Cortex of kidney (tissue), 1 donor: ENCODE results near the gene EPHX1.
"Not testable (repeated sequence)": the region's sequence is repeated elsewhere in the genome, so short reads cannot be mapped to it uniquely, and the experiment has no call there.

ENCODE experiments used
- DNase-seq: peaks from one replicate; lab custom pipeline; 2025; lab: John Stamatoyannopoulos, UW

The EPHX1 gene

GRCh38 chr1:225881081-225881958 is 71.4 kb downstream of the EPHX1 start:
- DNase-seq, result no peak

DNA sequence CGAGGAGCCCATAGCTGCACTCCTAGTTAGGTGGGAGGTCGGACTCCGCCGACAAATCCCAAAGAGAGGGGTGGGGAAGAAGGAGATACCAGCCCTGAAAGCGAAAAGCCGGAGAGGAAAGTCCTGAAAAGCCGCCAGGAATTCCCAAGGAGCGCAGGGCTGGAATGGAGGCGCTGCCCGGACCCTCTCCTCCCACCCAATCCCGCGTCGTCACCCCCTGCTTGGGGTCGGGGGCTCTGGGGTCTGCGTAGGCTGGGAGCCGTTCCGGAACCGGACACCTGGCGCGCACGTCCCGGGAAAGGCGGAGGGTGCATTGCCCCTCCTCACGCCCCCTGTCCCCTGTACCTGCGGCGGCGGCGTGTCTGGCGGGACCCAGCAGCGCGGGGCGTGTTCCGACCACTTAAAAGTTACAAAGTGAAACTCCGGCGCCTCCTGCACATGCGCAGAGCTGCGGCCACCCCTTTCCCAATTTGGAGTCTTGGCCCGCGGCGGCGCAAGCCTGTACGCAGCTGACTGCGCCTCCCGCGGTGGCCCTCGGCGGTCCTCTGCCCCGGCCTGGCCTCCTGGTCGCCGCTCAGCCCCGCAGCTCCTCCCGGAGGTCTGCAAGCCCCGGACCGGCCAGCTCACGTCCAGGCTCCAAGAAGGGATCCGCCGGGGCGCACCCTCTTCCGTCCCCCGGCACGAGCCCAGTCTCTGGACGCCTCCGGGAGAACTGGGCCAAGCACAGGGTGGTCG is 72.2 kb downstream of the EPHX1 start, which contains the start of gene TMEM63A:
Gene TMEM63A (minus strand): TSS at position 422 of the 735 bp plus-strand sequence. CDS start 4,800 bp downstream, outside the sequence.
- no peak for DNase-seq

DNA sequence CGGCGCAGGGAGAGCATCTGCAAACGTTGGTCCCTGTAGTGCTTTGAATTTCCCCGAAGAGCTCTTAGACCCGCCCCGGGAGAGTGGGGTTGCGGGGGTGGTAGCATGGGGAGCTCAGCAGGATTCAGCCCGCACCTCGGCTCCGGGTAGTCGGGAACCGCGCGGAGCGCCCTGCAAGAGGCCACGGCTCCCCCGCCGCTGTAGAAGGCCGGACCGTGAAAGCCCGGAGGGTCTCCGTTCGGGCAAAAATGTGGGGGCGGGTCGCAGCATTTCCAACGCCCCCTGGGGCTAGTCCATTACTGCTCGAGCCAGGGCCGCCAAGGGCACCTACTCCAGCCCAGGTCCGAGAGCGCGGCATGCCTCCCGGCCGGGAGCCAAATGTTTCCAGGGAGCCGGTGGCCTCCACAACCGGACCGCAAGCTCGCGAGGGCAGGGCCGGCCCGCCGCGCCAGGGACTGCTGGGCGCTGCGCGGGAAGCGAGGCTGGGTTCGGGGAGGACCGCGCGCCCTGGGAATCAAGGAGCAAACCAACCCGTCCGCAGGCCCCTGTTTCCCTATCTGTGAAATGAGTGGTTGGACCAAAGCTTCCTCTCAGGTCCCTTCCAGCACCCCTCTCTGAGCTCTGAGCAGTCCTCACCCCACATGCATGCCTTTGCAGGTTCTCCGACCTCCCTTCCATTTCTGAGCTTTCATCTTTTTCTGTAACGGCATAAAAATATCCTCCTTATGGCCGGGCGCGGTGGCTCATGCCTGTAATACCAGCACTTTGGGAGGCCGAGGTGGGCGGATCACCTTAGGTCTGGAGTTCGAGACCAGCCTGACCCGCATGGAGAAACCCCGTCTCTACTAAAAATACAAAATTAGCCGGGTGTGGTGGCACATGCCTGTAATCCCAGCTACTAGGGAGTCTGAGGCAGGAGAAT is 73.0 kb downstream of the EPHX1 start:
- no peak for DNase-seq

GRCh38 chr1:225883616-225884265 is 73.8 kb downstream of the EPHX1 start:
- DNase-seq, result no peak

GRCh38 chr1:225885336-225885735 is 75.4 kb downstream of the EPHX1 start:
- no peak for DNase-seq

DNA sequence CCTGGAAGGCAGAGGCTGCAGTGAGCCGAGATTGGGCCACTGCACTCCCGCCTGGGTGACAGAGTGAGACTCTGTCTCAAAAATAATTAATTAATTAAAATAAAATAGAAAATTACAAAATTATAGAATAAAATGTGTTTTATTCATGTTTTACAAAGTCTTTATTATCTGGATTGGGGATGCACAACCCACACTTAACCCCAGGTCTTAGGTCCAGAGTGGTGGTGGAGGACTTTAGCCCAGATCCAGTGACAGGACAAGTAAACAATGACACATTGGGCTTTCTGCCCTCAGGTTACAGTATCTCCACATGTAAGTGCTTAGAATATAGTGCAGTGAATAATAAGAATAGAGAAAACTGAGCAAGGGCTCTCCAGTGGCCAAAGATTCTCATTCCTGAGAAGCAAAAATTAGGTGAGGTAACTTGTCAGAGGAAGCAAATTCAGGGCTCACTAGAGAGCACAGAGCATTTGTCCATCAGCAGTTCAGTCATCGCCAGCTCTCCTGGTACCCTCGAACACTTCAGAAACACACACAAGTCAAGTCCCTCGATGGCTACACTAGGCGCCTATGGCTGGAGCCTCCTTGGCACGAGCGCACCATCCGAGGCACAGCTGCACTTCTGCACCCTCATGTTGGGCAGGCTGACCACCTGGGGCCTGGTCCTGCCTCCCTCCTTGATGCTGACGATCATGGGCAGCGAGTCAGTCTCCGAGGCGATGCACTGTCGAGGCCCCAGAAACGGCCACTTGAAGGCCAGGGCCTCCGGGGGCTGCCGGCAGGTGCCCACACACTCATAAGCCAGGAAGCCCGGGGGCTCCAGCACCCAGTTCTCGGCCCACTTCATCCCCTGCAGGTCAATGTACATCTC is 76.5 kb downstream of the EPHX1 start:
- no peak for DNase-seq

DNA sequence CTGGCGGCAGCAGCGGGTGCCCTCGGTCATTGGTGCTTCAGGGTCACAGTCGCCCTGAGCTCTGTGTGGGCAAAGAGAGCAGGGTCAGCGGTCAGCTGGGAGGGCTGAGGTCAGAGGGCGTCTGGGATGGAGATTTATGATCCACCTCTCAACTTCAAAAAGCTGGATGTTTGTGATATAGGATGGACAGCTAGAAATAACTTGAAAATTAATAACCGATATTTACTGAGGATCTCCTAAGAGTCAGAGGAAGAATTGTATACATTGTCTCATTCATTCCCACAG is 77.0 kb downstream of the EPHX1 start:
- no peak for DNase-seq

GRCh38 chr1:225887554-225888288 is 77.8 kb downstream of the EPHX1 start:
- not testable (repeated sequence) for DNase-seq

GRCh38 chr1:225888289-225888897 is 78.5 kb downstream of the EPHX1 start:
- DNase-seq, result no peak

DNA sequence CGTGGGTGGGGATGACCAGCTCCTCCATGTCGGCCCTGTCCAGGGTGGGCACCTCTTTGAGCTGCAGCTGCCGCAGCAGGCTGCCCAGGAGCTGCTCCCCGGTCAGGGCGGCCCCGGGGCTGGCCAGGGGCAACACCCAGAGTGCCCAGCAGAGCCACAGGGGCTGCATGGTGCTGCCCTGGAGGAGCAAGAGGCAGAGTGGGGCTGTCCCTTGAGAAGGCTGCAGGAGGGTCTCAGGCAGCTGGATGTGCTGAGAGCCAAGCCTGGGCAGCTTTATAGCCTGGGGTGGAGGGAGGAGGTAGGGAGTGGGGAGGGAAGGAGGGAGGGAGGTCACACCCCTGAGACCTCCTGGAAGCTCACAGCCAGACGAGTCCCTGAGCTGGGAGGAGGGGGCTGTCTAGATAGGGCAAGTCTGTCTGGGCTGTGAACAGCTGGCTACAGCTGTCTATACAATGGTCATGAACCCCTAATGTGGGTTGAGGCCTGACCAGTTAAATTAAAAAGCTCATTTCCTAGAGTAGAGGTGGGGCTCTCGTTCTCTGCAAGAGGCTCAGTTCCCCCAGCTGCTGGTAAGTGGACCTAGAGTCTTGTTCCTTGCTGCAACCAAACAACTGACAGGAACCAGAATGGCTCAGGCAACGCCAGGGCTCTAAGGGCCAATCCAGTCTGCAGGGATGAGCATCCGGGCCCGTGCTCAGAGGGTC is 79.1 kb downstream of the EPHX1 start, which contains the start of gene LEFTY1:
Gene LEFTY1 (minus strand): TSS at position 249 of the 704 bp plus-strand sequence. CDS start 80 bp downstream, at position 169.
- DNase-seq, result no peak

DNA sequence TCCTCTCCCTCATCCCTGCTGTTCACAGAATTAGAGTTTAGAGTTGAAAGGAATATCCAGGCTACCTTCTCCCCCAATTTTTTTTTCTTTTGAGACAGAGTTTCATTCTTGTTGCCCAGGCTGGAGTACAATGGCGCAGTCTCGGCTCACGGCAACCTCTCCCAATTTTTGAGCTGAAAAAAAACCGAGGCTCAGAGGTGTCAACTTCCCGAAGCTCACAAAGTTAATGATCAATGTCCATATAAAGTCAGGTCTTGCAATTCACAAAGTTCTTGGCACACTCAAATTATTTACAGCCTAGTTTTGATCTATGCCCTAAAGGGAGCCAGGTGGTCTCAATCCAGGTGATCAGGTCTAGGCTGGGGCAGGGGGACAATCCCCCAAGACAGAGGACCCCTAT is 79.8 kb downstream of the EPHX1 start:
- DNase-seq, result no peak

- no peak for DNase-seq
These were observed 80.7 kb downstream of the EPHX1 start for GRCh38 chr1:225890346-225891228.

DNA sequence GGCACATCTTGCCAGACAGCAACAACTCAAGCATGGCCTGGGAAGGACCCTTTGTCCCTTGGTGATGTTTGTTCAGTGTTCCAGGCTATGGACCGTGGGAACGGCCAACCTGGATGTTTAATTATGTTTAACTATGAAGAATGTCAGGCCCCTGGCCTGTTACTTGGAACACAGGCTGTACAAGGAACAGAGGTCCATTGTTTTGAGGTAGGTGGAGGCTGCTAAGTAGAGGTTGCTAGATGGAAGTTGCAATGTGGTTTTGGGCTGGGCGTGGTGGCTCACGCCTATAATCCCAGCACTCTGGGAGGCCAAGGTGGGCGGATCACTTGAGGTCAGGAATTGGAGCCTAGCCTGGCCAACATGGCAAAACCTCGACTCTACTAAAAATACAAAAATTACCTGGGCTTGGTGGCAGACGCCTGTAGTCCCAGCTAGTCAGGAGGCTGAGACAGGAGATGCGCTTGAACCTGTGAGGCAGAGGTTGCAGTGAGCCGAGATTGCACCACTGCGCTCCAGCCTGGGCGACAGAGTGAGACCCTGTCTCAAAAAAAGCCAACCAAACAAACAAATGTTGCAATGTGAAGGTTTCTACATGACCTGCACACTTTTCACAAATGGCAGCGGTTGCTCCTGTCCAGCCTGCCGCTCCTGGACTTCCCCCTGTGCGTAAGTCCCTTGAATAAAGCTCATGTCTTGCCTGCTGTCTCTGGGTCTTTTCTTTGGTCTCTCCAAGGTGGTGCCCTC is 81.5 kb downstream of the EPHX1 start:
- DNase-seq, result no peak

DNA sequence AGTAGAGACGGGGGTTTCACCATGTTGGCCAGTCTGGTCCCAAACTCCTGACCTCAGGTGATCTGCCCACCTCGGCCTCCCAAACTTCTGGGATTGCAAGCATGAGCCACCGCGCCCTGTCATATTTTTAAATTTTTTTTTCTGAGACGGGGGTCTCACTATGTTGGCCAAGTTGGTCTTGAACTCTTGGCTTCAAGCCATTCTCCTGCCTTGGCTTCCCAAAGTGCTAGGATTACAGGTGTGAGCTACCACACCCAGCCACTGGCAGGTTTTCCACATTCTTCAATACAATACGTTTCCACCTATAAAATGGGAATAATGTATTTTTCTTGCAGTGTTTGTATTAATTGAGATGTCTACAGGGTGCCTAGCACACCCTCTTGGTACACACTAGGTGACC is 82.4 kb downstream of the EPHX1 start:
- no peak for DNase-seq
